Loucy (cell line): ENCODE data around the gene SLC29A3.

ENCODE experiments used
- CTCF ChIP-seq: fragments of 200-600 bp; sonication (generic); conservative IDR thresholded peaks from 2 replicates; pipeline ENCODE4 v1.5.1; 2014; ENCODE audit warnings: mild to moderate bottlenecking, antibody characterized with exemption, low read length
- EZH2phosphoT487 ChIP-seq: fragments of 200-600 bp; IDR thresholded peaks from 2 replicates; pipeline ENCODE4 v1.6.1; 2018; ENCODE audit warnings: antibody characterized with exemption, mild to moderate bottlenecking, moderate library complexity, borderline replicate concordance

- TF ChIP-seq CTCF = no peak
- TF ChIP-seq EZH2phosphoT487 = no peak
Observed at GRCh38 chr10:71362141-71362540, 43.1 kb downstream of the SLC29A3 start.
